HCT116 (cell line): ENCODE measurements around the gene NOS2. TPM values are rescaled to one million over a fixed set of nuclear protein-coding genes. Genes with fewer than 3 reads are reported as not detected.

Experiments used
- ATAC-seq: fragments of 200-7000 bp; cut with Tn5 transposase; 2 replicates; pipeline ENCODE4 v1.9.1; 2020; ENCODE audit warnings: mild to moderate bottlenecking, moderate library complexity
- BruUV-seq: library from RNA; stranded (reverse); fragments of 400-500 nt; replicated peaks from 2 replicates; lab custom pipeline; 2021; lab: Mats Ljungman, UMichigan
- CTCF ChIA-PET: fragments of 300-600 bp; sonication (Branson Sonifier 250); formaldehyde crosslinking; loops from one replicate; lab custom pipeline; 2021; ENCODE audit warnings: antibody characterized with exemption; lab: Charles Lee
- POLR2A ChIA-PET: fragments of 300-600, 350-600 bp; sonication (Branson Sonifier 250); formaldehyde crosslinking; loops from one replicate; lab custom pipeline; 2021; ENCODE audit warnings: antibody characterized with exemption; lab: Charles Lee
- RAD21 ChIA-PET, 2 experiments: fragments of 300-600 bp; sonication (Branson Sonifier 250); formaldehyde crosslinking; loops; one replicate each; lab custom pipeline; 2023; ENCODE audit warnings: low total read pairs in 2 of 2; ENCODE audit not compliant: uncharacterized antibody in 2 of 2, unreplicated experiment in 2 of 2, low non-redundant PET in 1 of 2; lab: Charles Lee
- DNase-seq: peaks from one replicate; pipeline ENCODE4 v3.0.0-alpha.2; 2010; ENCODE audit warnings: low read depth, low spot score
- H2AFZ ChIP-seq: fragments of 200-600 bp; shearing (Covaris generic), sonication (generic); 2 replicates; pipeline ENCODE4 v1.6.1; 2017; ENCODE audit warnings: low read depth, mixed run types, mixed read lengths, antibody characterized with exemption, low read length; ENCODE audit not compliant: poor library complexity, severe bottlenecking
- H3K27ac ChIP-seq: 2 replicates; pipeline ENCODE4 v1.5.1; 2012; ENCODE audit warnings: low read depth, low read length
- H3K27me3 ChIP-seq: fragments of 200-600 bp; sonication (generic); 2 replicates; pipeline ENCODE4 v1.6.1; 2016; ENCODE audit warnings: mixed run types, low read length, mixed read lengths; ENCODE audit not compliant: insufficient read depth
- H3K36me3 ChIP-seq, 2 experiments: fragments of 200-500 bp in 1 of 2; fragments of 200-600 bp in 1 of 2; sonication (Bioruptor generic) in 1 of 2; sonication (generic) in 1 of 2; 2 replicates each; pipeline versions ENCODE4 v1.5.1 to v1.6.1; 2014 to 2016; ENCODE audit warnings: low read length in 2 of 2, inconsistent platforms in 1 of 2, mixed read lengths in 1 of 2, mixed run types in 1 of 2; ENCODE audit not compliant: insufficient read depth in 2 of 2, control insufficient read depth in 1 of 2
- H3K4me1 ChIP-seq, 2 experiments: fragments of 200-600 bp in 1 of 2; sonication (generic) in 1 of 2; 2 replicates each; pipeline versions ENCODE4 v1.5.1 to v1.6.1; 2012 to 2017; ENCODE audit warnings: low read length in 2 of 2, inconsistent platforms in 1 of 2, mild to moderate bottlenecking in 1 of 2, mixed read lengths in 1 of 2, mixed run types in 1 of 2, moderate library complexity in 1 of 2; ENCODE audit not compliant: insufficient read depth in 2 of 2, control insufficient read depth in 1 of 2
- H3K4me2 ChIP-seq: fragments of 200-600 bp; sonication (generic); 2 replicates; pipeline ENCODE4 v1.6.1; 2017; ENCODE audit warnings: mixed run types, low read length, mixed read lengths
- H3K4me3 ChIP-seq, 2 experiments: fragments of 200-600 bp in 1 of 2; sonication (generic) in 1 of 2; replicated peaks in 1 of 2; 2 replicates each; pipeline ENCODE4 v1.5.1; 2011 to 2016; ENCODE audit warnings: low read length in 2 of 2, control low read depth in 1 of 2, low read depth in 1 of 2, mild to moderate bottlenecking in 1 of 2, mixed read lengths in 1 of 2, mixed run types in 1 of 2
- H3K79me2 ChIP-seq: fragments of 200-600 bp; sonication (generic); 2 replicates; pipeline ENCODE4 v1.6.1; 2017; ENCODE audit warnings: mild to moderate bottlenecking, mixed run types, low read length, moderate library complexity, mixed read lengths; ENCODE audit not compliant: insufficient read depth
- H3K9ac ChIP-seq: fragments of 200-600 bp; sonication (generic); 2 replicates; pipeline ENCODE4 v1.6.1; 2016; ENCODE audit warnings: low read length, mixed read lengths
- H3K9me2 ChIP-seq: fragments of 200-600 bp; sonication (generic), shearing (Covaris generic); 2 replicates; pipeline ENCODE4 v1.6.1; 2017; ENCODE audit warnings: mixed run types, mild to moderate bottlenecking, moderate library complexity; ENCODE audit not compliant: insufficient read depth
- H3K9me3 ChIP-seq, 2 experiments: fragments of 200-500 bp in 1 of 2; fragments of 200-600 bp in 1 of 2; sonication (Bioruptor generic) in 1 of 2; sonication (generic) in 1 of 2; 2 replicates each; pipeline ENCODE4 v1.6.1; 2014 to 2017; ENCODE audit warnings: low read length in 2 of 2, mixed read lengths in 2 of 2, inconsistent platforms in 1 of 2, low read depth in 1 of 2, mild to moderate bottlenecking in 1 of 2, mixed run types in 1 of 2, moderate library complexity in 1 of 2; ENCODE audit not compliant: control insufficient read depth in 1 of 2, insufficient read depth in 1 of 2
- H4K20me1 ChIP-seq: fragments of 200-600 bp; sonication (generic), shearing (Covaris generic); 2 replicates; pipeline ENCODE4 v1.6.1; 2017; ENCODE audit warnings: mixed run types, mild to moderate bottlenecking, moderate library complexity; ENCODE audit not compliant: insufficient read depth
- RAD21 ChIP-seq: IDR thresholded peaks from 2 replicates; pipeline ENCODE4 v1.6.1; 2012; ENCODE audit warnings: low read depth, mild to moderate bottlenecking
- ZFX ChIP-seq: fragments of 450-650 bp; IDR thresholded peaks from 2 replicates; pipeline ENCODE4 v1.6.1; 2017
- intact Hi-C: fragments of 100-400 bp; cut with micrococcal nuclease; formaldehyde crosslinking; loops from 2 replicates; pipeline ENCODE4 v1.10.0; 2022
- total RNA-seq: library from RNA; stranded (reverse); gene quantifications from one replicate; pipeline ENCODE4 v1.2.1, GENCODE V29; 2021; ENCODE audit not compliant: unreplicated experiment
- TF ChIP-seq, protein P1 (sequence below), 3 experiments: fragments of 200-600 bp in 1 of 3; sonication (generic) in 1 of 3; IDR thresholded peaks in 2 of 3; conservative IDR thresholded peaks in 1 of 3; 2 replicates each; pipeline ENCODE4 v1.5.1; 2012 to 2017; ENCODE audit warnings: low read depth in 2 of 3, low read length in 2 of 3, antibody characterized with exemption in 1 of 3, borderline replicate concordance in 1 of 3, control low read depth in 1 of 3, mild to moderate bottlenecking in 1 of 3, mixed read lengths in 1 of 3, mixed run types in 1 of 3, moderate library complexity in 1 of 3; ENCODE audit not compliant: insufficient read depth in 1 of 3

The NOS2 gene
- total RNA-seq, 1 experiment from 2014 or later = 0.07 TPM

GRCh38 chr17:27756467-27757371 lies 43.6 kb downstream of the NOS2 start:
- Histone ChIP-seq H3K4me2 (no peak overlapping the region), H3K36me3 (no peaks in the 10 kb centered on the region), H3K9me2 (no peaks in the 10 kb centered on the region), H2AFZ (no peak overlapping the region), H3K9me3 (no peaks in the 10 kb centered on the region), H4K20me1 (no peaks in the 10 kb centered on the region), H3K79me2 (no peaks in the 10 kb centered on the region), H3K4me3 (no peak overlapping the region), H3K27me3 (no peaks in the 10 kb centered on the region), H3K4me1 (no peaks in the 10 kb centered on the region), H3K9ac (no peak overlapping the region), H3K27ac (no peak overlapping the region)
- CTCF ChIA-PET = interaction anchor here (0.6 to 2.7 kb wide), 7 partner anchors 9 to 124 kb away, joined by 3 to 76 read pairs (median 10); no protein-coding TSS in a partner anchor
- POLR2A ChIA-PET = interaction anchor here (1.3 kb wide), 1 partner anchor 102 kb away, joined by 4 read pairs; no protein-coding TSS in a partner anchor
- DNase-seq (peak; percentile 23), ATAC-seq (peak; percentile 60)
- no TSS peak for BruUV-seq
- intact Hi-C loops = loop anchor here (1.0 to 2.0 kb wide), 2 partner anchors 102 to 154 kb away; no protein-coding TSS in a partner anchor
- TF ChIP-seq ZFX = no peak
- TF ChIP-seq, protein P1, sequence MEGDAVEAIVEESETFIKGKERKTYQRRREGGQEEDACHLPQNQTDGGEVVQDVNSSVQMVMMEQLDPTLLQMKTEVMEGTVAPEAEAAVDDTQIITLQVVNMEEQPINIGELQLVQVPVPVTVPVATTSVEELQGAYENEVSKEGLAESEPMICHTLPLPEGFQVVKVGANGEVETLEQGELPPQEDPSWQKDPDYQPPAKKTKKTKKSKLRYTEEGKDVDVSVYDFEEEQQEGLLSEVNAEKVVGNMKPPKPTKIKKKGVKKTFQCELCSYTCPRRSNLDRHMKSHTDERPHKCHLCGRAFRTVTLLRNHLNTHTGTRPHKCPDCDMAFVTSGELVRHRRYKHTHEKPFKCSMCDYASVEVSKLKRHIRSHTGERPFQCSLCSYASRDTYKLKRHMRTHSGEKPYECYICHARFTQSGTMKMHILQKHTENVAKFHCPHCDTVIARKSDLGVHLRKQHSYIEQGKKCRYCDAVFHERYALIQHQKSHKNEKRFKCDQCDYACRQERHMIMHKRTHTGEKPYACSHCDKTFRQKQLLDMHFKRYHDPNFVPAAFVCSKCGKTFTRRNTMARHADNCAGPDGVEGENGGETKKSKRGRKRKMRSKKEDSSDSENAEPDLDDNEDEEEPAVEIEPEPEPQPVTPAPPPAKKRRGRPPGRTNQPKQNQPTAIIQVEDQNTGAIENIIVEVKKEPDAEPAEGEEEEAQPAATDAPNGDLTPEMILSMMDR (IDR thresholded peaks at IDR 0.05 in 2 of 3, conservative IDR thresholded peaks at IDR 0.05 in 1 of 3; ENCODE audit: borderline replicate concordance in 1 of 3, insufficient read depth in 1 of 3, low read depth in 2 of 3, low read length in 2 of 3) = peak; percentile 80 to 90 (median 89)
- peak; percentile 77 for TF ChIP-seq RAD21
- RAD21 ChIA-PET = interaction anchor here (0.9 to 1.7 kb wide), 2 partner anchors 27 to 102 kb away, joined by 3 to 11 read pairs (median 9); no protein-coding TSS in a partner anchor
